Kasumi-1 (cell line): ENCODE results near the gene KLHL4.
"Not testable (repeated sequence)": the region's sequence is repeated elsewhere in the genome, so short reads cannot be mapped to it uniquely, and the experiment has no call there.

Experiments
- DNase-seq, 2 experiments: peaks; one replicate each; lab custom pipeline; 2025; lab: John Stamatoyannopoulos, UW

KLHL4 gene, protein sequence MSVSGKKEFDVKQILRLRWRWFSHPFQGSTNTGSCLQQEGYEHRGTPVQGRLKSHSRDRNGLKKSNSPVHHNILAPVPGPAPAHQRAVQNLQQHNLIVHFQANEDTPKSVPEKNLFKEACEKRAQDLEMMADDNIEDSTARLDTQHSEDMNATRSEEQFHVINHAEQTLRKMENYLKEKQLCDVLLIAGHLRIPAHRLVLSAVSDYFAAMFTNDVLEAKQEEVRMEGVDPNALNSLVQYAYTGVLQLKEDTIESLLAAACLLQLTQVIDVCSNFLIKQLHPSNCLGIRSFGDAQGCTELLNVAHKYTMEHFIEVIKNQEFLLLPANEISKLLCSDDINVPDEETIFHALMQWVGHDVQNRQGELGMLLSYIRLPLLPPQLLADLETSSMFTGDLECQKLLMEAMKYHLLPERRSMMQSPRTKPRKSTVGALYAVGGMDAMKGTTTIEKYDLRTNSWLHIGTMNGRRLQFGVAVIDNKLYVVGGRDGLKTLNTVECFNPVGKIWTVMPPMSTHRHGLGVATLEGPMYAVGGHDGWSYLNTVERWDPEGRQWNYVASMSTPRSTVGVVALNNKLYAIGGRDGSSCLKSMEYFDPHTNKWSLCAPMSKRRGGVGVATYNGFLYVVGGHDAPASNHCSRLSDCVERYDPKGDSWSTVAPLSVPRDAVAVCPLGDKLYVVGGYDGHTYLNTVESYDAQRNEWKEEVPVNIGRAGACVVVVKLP

DNA sequence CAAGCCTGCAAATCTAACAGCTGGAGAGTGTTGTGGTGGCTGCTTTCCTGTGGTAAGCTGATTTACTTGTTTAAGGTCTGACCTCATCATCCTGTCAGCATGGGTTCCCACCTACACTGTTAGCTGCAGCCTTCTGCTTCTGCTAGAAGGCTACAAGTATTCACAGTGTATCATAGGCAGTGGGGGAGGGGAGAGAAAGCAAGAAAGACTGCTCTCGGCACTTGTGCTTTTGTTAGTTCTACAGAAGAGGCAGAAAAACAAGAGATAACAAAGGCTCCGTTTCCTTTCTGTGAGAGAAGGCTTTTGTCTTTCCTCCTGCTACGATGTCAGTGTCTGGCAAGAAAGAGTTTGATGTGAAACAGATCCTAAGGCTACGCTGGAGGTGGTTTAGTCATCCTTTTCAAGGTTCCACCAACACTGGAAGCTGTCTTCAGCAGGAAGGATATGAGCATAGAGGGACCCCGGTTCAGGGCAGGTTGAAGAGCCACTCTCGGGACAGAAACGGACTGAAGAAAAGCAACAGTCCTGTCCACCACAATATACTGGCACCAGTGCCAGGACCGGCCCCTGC lies at the start of gene KLHL4:
KLHL4 (plus strand) TSS at position 232 of the 571 bp plus-strand sequence; CDS start at position 324, 92 bp downstream.
- peak; percentile 20 to 31 for DNase-seq

DNA sequence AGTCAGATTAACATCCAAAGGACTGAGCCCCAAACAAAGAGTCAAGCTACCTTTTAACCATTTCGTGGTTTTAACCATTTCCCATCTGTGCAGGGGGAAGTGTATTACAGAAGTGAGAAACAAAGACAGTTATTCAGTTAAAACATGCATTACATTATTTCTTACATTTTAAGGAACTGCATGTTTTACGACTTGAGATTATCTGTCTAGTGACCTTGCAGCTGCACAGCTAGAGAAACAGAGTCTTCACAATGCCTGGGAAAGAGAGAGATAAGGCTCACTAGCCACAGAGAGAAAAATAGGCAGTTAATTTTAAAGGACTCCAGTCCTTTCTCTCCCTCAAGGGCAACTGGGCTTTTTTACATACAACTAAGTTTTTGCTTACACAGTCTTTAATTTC lies 48.7 kb upstream of the KLHL4 start:
- peak; percentile 11 to 24 for DNase-seq

DNA sequence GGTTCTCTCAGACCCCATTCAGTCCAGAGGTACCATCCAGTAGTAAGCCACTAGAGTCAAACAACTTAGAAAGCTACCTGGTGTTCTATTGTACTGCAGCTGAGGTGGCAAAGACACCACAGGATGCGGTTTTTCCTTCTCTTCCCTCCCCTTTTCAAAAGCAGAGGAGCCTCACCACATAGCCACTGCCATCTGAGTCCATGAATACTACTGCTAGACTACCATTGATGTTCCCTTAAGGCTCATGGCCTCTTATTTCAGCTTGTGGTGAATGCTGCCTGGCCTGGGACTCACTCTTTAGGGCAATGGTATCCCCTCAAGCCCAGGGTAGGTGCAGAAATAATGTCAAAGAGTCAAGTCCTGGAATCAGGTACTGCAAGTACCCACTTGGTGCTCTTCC lies 41.8 kb upstream of the KLHL4 start:
- no peak for DNase-seq

DNA sequence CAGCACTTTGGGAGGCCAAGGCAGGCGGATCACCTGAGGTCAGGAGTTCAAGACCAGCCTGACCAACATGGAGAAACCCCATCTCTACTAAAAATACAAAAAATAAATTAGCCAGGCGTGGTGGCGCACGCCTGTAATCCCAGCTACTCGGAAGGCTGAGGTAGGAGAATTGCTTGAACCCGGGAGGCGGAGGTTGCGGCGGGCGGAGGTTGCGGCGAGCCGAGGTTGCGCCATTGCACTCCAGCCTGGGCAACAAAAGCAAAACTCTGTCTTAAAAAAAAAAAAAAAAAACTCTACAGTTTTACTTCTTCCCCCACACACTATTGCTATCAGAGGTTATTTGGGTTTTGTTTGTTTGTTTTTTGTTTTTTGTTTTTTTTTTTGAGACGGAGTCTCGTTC lies 38.9 kb upstream of the KLHL4 start:
- DNase-seq, result not testable (repeated sequence)

DNA sequence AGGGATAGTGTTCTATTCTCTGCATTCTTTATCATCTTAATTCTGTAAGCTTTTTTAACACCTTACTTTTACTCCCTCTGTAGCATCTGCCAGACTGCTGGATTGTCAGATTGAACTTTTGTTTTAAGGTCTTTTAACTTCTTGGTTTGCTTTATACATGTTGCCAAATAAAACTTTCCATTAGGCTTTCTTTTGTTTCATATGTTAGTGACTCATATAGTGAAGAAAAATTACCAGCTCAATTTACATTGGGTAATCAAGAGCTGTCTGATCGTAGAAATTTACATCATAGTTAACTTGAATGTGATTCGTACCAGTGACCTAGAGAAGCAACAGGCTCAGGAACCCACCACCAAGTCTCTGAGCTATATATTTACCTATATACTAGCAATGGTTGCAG lies 28.5 kb upstream of the KLHL4 start:
- DNase-seq, result no peak

DNA sequence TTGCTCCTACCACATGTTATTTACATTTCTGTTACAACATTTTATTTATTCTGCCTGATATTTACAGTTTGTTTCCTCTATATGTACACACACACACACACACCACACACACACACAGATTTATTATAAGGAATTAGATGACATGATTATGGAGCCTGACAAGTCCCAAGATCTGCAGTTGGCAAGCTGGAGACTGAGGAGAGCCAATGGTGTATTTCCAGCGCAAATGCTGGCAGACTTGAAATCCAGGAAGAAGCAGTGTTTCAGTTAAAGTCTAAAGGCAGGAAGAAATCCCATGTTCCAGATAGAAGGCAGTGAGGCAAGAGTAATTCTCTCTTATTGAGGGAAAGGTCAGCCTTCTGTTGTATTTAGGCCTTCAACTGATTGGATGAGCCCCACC lies 1.8 kb upstream of the KLHL4 start:
- DNase-seq, result no peak

DNA sequence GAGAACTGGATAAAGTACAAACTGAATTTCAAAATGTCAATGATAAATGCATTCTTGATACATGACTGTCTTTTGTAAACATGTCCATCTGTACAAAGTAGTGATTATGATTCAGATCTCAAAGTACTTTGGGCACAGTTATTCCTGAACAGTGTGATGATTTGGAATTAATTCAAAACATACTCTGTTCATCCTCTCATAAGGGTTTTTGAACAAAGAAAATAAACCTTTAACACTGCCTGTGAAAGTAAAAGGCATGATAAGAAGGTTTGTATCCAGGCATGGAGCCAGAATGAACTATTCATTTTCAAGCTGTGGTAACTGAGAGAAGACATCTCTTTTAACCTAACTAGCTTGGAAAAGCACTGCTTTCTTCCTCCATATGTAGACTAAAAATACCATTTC lies 883 bp upstream of the KLHL4 start:
- DNase-seq, result no peak

DNA sequence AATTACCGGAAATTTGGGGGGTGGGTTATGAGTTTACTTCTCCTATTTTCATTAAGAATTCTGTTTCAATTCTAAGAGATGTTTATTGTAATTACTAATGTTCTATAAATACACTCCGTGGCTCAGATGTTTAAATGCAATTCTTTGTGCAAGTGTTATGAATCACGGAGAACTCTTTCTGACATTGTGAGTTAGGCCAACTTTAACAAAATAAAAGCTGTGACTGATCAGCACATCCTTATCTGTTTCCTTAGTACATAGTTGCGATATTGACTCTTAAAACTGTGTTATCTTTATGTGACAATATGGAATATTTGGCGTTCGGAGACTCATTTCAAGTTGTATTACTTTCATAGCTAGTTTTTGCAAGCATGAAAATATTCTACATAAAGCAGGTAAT lies 902 bp downstream of the KLHL4 start:
- no peak for DNase-seq

DNA sequence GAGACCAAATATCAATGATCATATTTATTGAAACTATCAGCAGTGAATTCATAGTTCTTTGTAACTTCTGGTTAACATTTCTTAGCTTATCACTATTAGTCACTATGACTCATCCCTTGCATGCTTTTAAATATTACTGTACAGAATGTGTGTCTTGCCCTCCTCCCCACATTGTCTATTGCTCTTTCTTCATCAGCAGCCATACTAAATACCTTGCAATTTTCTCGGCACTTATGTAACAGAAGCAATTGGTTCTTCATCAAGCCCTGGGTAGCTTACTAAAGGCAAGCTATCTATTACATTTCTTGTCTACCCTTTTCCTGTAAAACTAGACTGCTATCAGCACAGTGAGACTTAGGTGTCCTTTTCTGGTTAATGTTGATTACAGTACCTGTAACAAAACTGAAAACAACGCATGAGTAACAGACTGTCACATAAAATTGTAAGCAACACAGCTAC lies 8.2 kb downstream of the KLHL4 start:
- no peak for DNase-seq

DNA sequence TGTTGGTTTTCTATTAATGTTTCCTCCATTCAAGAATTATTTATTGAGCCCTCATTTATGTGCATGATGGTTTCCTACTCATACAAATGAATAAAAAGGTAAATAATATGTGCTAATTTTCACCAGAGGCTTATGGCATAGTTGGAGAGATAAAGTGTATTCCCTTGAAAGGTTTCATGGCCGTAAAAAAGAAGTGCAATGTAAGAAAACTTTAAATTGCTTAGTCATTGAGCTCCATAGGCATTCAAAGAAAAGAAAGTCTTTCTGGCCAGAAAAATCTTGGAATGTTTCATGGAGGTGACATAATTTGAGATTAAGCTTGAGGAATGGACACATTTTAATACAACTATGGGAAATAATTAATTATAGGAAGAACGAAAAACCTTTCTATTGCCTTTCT lies 8.7 kb downstream of the KLHL4 start:
- no peak for DNase-seq

DNA sequence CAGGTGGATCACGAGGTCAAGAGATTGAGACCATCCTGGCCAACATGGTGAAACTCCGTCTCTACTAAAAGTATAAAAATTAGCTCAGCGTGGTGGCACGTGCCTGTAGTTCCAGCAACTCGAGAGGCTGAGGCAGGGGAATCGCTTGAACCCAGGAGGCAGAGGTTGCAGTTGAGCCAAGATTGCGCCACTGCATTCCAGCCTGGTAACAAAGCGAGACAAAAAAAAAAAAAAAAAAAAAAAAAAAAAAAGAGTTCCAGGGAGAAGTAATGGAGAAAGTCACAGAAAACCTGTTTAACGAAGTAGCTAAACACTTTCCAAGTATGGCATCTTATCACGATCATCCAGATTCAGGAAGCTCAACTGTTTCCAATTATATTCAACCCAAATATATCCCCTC lies 10.9 kb downstream of the KLHL4 start:
- DNase-seq, result no peak

DNA sequence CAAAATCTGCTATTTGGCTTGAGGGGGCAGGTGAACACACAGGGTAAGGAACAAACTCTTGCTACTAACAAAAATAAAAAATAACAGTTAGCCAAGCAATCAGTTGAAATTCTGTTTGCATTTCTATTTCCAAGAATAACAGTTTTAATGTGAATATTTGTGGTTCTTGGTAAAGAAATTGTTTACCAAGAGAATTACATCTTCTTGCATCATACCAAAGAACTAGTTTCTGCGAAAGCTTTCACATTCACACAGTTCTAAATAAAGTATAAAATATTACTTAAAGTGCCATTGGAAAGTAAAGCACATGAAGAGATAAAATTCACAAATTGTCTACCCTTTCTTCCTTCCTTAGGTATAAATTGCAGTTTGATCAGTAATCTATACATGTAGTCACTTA lies 54.4 kb downstream of the KLHL4 start:
- DNase-seq, result no peak

DNA sequence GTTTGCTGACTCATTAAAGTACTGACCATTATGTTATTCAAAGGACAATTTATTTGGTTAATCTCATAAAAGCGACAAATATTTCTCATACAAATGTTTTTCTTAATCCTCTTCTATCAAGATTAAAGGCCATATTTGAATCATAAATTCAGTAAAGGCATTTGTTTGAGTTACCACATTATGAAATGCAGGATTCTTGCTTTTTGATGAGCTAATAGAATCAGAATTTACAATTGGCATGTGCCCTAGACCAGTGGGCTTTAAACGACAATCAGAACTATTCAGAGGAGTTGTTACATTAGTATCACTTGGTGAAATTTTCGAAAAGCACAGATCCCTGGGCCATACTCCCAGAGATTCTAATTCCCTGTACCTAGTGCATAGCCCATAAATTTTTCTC lies 55.3 kb downstream of the KLHL4 start:
- no peak for DNase-seq

DNA sequence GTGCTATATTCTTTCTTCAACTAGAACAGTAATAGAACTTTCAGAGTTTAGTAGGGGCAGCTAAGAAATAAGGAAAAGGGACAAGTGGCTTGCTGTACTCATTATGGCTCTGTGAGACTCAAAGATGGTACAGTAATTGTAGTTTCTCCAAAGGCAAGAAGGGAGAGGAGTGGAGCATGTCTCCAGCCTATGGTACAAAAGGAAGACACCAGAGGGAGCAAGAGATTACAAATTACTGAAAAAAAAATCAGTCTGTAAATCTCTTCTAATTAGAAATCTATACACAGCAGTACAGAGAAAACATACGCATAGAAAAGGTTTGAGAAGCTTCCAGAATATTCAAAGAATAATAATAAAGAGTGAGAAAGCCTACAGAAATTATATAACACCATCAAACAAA lies 61.4 kb downstream of the KLHL4 start:
- no peak for DNase-seq

DNA sequence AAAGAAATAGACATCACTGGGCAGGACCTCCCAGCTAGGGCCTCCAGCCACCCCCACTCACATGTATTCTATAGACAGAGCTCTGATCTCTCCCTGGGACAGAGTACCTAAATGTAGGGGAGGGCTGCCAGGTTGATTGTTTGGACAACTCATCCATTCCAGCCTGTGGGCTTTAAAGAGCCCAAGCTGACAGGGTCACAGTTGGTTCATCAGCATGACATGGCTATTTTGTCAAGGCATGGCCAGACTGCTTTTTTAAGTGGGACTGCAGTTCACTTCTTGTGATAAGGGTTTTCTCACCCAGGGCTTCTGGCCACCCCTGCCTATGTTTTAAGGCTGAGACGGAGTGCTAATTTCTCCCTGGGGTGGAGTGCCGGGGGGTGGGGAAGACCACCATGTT lies 63.3 kb downstream of the KLHL4 start:
- DNase-seq, result no peak

DNA sequence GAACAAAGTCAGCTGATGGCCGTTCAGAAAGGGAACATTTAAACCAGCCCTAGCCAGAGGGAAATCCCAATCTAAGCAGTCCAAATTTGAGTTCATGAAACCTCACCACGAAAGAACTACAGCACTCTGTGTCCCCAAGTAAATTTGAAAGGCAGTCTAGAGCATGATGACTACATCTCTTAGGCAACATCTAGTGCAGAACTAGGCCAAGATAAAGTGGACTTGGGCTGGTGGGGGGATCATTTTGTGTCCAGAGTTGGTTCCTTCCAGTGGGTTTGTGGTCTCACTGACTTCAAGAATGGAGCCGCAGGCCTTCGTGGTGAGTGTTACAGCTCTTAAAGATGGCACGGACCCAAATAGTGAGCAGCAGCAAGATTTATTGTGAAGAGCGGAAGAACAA lies 64.9 kb downstream of the KLHL4 start:
- DNase-seq, result no peak

DNA sequence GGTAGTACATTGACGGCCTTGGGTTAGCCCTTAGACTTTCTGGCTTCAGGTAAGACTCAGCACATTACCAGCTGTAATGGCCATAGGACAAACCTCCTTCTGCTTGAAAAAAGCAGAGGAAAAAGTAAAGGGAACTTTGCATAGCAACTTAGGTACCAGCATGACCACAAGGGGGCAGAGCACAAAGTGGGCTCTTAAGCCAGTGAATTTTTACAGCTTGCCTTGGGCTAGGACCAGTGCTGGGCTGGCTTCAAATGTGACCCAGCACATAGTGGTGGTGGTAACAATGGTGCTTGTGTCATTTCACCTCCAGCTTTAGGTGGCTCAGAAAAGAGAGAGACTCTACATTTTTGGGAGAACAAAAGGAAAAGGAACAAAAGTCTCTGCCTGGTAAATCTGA lies 66.1 kb downstream of the KLHL4 start:
- peak; percentile 1 to 12 for DNase-seq

DNA sequence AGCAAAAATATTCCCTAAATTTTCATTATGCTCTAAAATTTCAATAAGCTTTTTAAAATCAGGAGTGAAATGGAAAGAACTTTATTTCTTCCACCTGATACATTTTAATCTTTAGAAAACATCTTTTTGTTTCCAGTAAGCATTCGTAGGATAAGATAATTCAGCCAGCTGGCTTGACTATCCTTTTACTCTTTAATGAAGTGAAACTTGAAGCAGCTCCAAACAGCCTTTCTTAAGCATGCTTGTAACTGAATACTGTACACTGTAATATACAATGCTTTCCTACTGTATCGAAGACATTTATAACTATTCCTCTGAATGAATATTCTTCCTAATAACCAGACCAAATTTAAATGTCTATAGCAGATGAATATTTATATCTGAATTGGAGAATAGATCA lies 98.8 kb downstream of the KLHL4 start:
- no peak for DNase-seq

DNA sequence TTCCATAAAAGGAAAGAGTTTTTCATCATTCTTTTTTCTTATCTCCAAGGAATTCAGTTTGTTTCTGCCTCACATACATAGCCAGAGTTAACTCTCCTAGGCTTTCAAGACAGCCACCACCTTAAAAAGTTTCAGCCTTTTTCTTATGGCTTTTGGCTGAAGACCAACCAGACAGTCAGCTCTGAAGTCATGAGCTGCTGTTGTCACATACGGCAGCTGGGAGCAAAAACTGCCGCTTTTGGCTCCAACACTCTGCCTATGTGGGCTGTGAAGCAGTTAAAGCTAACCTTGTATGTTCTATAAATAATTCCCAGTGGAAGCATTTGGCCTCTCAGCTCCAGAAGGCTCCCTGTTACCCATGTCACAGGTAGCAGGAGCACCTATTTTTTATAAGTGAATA lies 104.1 kb downstream of the KLHL4 start:
- DNase-seq, result no peak

DNA sequence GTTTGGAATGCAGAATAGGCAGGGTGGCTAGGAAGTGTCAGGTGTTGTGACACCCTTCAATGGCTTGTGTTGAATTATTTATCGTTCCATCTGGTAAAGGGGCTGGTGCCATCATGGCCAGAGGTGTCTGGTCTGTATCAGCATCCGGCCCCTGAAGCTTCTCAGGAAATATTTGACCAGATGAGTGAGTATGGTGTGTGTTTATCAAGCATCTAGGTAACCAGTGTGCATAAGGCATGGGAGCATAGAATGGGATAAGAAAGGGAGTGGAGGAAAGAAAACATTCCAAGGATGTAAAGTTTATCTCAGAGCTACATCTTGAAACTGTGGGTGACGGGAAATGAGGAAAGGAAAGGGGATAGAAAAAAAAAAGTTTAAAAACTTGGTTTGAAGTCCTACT lies 109.4 kb downstream of the KLHL4 start:
- DNase-seq, result no peak

DNA sequence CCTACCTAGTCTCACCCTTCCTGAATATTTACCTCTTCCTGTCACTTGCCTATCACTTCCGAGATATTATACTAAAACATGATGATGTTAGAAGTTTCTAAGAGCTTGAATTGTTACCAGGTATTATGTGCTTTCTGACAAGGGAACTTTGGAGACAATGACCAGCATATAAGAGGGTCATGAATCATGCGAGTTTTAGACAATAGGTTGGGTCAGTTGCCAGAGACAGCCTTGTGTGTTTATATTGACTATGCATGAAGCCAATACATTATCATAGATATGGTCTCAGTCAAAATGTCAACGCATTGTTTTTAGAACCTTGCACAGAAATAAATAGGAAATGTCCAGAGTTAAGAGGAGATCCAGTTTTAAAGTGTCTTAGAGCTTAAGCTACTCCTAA lies 116.8 kb downstream of the KLHL4 start:
- DNase-seq, result no peak

DNA sequence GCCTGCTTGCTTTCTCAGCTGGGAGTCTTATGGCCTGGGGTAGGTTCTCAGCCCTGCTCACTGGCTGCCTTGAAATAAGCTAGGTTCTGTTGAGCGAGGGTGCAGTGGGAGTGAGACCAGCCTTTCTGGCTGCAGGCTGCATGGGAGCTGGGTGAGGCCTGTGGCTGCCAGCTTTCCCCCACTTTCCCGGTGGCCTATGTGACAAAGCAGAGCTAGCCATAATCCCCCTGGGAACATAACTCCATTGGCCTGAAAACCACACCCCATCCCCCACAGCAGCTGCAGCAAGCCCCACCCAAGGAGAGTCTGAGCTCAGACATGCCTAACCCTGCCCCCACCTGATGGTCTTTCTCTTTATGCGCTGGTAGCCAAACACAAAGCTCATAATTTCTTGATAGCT lies 118.9 kb downstream of the KLHL4 start:
- no peak for DNase-seq

DNA sequence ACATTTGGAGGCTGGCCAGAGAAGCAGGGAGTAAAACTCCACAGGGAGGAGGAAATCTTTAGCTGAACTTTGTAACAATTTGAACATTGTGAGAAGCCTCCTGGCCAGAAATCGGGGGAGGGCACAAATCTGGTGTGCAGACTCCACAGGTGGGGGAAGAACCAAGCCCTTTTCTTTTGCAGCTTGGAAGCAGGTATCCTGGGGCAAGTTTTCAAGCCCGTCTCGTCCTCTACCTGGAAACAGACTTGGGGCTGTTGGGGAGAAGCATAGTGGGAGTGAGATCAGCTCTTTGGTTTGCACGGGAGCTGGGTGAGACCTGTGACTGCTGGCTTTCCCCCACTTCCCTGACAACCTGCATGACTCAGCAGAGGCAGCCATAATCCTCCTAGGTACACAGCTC lies 123.8 kb downstream of the KLHL4 start:
- not testable (repeated sequence) for DNase-seq
